ENCODE data around the gene TNFRSF1B.

Gene TNFRSF1B

GRCh38 chr1:12127206-12127810 is 39.5 kb upstream of the TNFRSF1B start:
- H3K4me2 ChIP-seq (ENCODE audit: insufficient read depth, low read length) = no peak overlapping the region
- no peak overlapping the region for H2AFZ ChIP-seq (ENCODE audit: low read depth, low read length)
- no peak overlapping the region for H3K27ac ChIP-seq (ENCODE audit: low read length)
- H3K27me3 ChIP-seq (ENCODE audit: insufficient read depth, low read length, poor library complexity) = no peaks in the 10 kb centered on the region
- ATAC-seq (ENCODE audit: insufficient read depth, low read depth) (no peak), DNase-seq (no peak)
- no peak overlapping the region for H3K4me3 ChIP-seq (ENCODE audit: low read depth in 1 of 2, low read length in 2 of 2)
- no peaks in the 10 kb centered on the region for H3K79me2 ChIP-seq (ENCODE audit: insufficient read depth, low read length)
- TF ChIP-seq EZH2 (IDR thresholded peaks at IDR 0.05; ENCODE audit: borderline replicate concordance, low read depth, low read length, severe bottlenecking) (no peak), CTCF (IDR thresholded peaks at IDR 0.05; ENCODE audit: borderline replicate concordance, extremely low read depth, low read length, poor library complexity, severe bottlenecking) (no peak)
- H3K4me1 ChIP-seq (ENCODE audit: insufficient read depth, low read length) = no peaks in the 10 kb centered on the region
- H3K36me3 ChIP-seq (ENCODE audit: insufficient read depth, low read length) = no peaks in the 10 kb centered on the region
- H4K20me1 ChIP-seq (ENCODE audit: insufficient read depth, low read length) = 0 out of 2 replicates have a peak, but pooled peaks cover 2% of the 10 kb centered on the region
- no peak overlapping the region for H3K9ac ChIP-seq (ENCODE audit: low read depth, low read length)
- no peaks in the 10 kb centered on the region for H3K9me3 ChIP-seq (ENCODE audit: insufficient read depth, low read length, severe bottlenecking)

GRCh38 chr1:12128120-12128519 is 38.7 kb upstream of the TNFRSF1B start:
- Histone ChIP-seq H3K79me2 (ENCODE audit: insufficient read depth, low read length) (no peaks in the 10 kb centered on the region), H3K9me3 (ENCODE audit: insufficient read depth, low read length, severe bottlenecking) (no peaks in the 10 kb centered on the region), H3K4me2 (ENCODE audit: insufficient read depth, low read length) (no peak overlapping the region), H3K27ac (ENCODE audit: low read length) (no peak overlapping the region), H3K9ac (ENCODE audit: low read depth, low read length) (no peak overlapping the region), H3K27me3 (ENCODE audit: insufficient read depth, low read length, poor library complexity) (no peaks in the 10 kb centered on the region), H3K4me1 (ENCODE audit: insufficient read depth, low read length) (no peaks in the 10 kb centered on the region), H2AFZ (ENCODE audit: low read depth, low read length) (no peak overlapping the region), H4K20me1 (ENCODE audit: insufficient read depth, low read length) (0 out of 2 replicates have a peak, but pooled peaks cover 2% of the 10 kb centered on the region), H3K4me3 (ENCODE audit: low read depth in 1 of 2, low read length in 2 of 2) (no peak overlapping the region), H3K36me3 (ENCODE audit: insufficient read depth, low read length) (no peaks in the 10 kb centered on the region)
- TF ChIP-seq EZH2 (IDR thresholded peaks at IDR 0.05; ENCODE audit: borderline replicate concordance, low read depth, low read length, severe bottlenecking) = no peak
- no peak for TF ChIP-seq CTCF (IDR thresholded peaks at IDR 0.05; ENCODE audit: borderline replicate concordance, extremely low read depth, low read length, poor library complexity, severe bottlenecking)
- no peak for ATAC-seq (ENCODE audit: insufficient read depth, low read depth)
- no peak for DNase-seq

GRCh38 chr1:12129624-12130023 is 37.2 kb upstream of the TNFRSF1B start:
- Histone ChIP-seq H2AFZ (ENCODE audit: low read depth, low read length) (no peak overlapping the region), H3K4me3 (ENCODE audit: low read depth in 1 of 2, low read length in 2 of 2) (no peak overlapping the region), H3K9ac (ENCODE audit: low read depth, low read length) (no peak overlapping the region), H3K36me3 (ENCODE audit: insufficient read depth, low read length) (no peaks in the 10 kb centered on the region), H4K20me1 (ENCODE audit: insufficient read depth, low read length) (0 out of 2 replicates have a peak, but pooled peaks cover 2% of the 10 kb centered on the region), H3K27me3 (ENCODE audit: insufficient read depth, low read length, poor library complexity) (no peaks in the 10 kb centered on the region), H3K9me3 (ENCODE audit: insufficient read depth, low read length, severe bottlenecking) (no peaks in the 10 kb centered on the region), H3K4me2 (ENCODE audit: insufficient read depth, low read length) (no peak overlapping the region), H3K79me2 (ENCODE audit: insufficient read depth, low read length) (no peaks in the 10 kb centered on the region), H3K27ac (ENCODE audit: low read length) (no peak overlapping the region), H3K4me1 (ENCODE audit: insufficient read depth, low read length) (no peaks in the 10 kb centered on the region)
- ATAC-seq (ENCODE audit: insufficient read depth, low read depth) (no peak), DNase-seq (no peak)
- TF ChIP-seq CTCF (IDR thresholded peaks at IDR 0.05; ENCODE audit: borderline replicate concordance, extremely low read depth, low read length, poor library complexity, severe bottlenecking) (no peak), EZH2 (IDR thresholded peaks at IDR 0.05; ENCODE audit: borderline replicate concordance, low read depth, low read length, severe bottlenecking) (no peak)

Measured in DND-41 (cell line).